Sciatic nerve (tissue), 2 donors: ENCODE results near the gene PRDM16. TPM values are rescaled to one million over a fixed set of nuclear protein-coding genes. Genes with fewer than 3 reads are reported as not detected.
A peak's percentile ranks its signal among the peaks of the same experiment; 100 is the strongest.

Source experiments
- ATAC-seq: fragments of 200-7000 bp; cut with Tn5 transposase; one replicate; pipeline ENCODE4 v1.9.1; 2020; ENCODE audit warnings: mild to moderate bottlenecking, moderate library complexity
- DNase-seq: peaks from one replicate; pipeline ENCODE4 v3.0.0-alpha.2; 2020; ENCODE audit warnings: low spot score
- intact Hi-C: fragments of 100-400 bp; cut with DNase I; formaldehyde crosslinking; loops from one replicate; pipeline ENCODE4 v1.14.2; 2022
- total RNA-seq: library from RNA; stranded (reverse); fragmentation: NEBNext Ultra II Directional; extraction: Animal tissue kit (Norgen Biotek cat#: 25700); gene quantifications from one replicate; pipeline ENCODE4 v1.2.1, GENCODE V29; 2021
- donor health status: DM: no; HTN: no; CAD: no.
- donor health status: DM: no; HTN: no; CAD: no.

The PRDM16 gene
- total RNA-seq, 1 donor from 2014 or later: 31.3 TPM

DNA sequence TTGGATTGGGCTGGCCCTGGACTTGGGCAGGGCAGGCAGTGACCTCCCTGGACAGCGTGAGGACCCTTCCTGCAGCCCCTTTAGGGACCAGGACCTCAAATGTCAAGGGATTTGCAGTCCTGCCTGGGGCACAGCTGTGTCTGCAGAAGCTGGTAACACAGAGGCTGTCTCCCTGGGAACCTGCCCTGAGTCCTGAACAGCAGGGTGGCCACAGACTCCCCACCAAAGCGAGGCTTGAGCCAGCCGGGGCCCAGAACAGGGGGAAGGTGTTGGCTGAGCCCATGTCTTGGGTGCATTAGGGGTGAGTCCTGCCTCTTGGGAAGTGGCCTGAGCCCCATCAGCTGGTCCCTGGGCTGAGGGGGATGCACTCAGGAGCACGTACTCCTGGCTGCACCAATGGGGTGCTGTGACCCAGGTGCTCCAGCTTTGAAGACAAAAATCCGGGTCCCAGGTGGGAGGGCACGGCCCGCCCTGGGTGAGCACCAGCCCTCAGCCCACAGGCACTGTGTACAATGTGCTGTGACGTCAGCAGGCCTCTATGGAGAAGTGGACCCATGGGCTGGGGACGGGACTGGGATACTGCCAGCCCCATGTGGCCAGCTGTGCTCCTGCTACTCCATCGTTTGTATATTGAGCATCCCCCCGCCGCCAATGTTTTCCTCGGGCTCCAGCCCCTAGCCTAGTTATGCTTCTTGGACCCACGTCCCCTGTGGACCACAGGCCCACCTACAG, 313.5 kb downstream of the PRDM16 start:
- intact Hi-C loops: no loop called here
- DNase-seq (no peak), ATAC-seq (no peak)

- intact Hi-C loops: no loop called here
- no peak for DNase-seq
- no peak for ATAC-seq
Observed at GRCh38 chr1:3383679-3384078, 314.7 kb downstream of the PRDM16 start.

DNA sequence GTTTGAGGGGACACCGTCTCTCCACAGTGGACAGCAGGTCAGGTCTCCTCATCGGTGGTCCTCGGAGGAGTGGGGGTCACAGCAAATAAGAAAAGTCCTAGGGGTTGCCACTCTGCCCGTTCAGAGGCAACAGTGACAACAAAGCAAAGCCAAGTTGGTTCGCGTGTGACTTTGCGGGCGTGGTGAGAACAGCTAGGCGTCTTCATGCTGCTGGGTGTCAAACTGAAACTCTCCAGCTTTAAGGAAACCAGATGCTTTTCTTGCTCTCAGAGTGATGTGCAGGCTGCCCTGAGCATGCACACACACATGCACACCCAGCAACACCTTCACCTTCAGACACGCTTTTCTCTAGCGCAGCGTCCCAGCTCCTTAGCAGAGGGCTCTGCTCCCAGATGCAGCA, 315.4 kb downstream of the PRDM16 start:
- DNase-seq (no peak), ATAC-seq (no peak)
- intact Hi-C loops: no loop called here

- no peak for ATAC-seq
- intact Hi-C loops: no loop called here
- DNase-seq: no peak
Observed at GRCh38 chr1:3386205-3387002, 317.4 kb downstream of the PRDM16 start.

DNA sequence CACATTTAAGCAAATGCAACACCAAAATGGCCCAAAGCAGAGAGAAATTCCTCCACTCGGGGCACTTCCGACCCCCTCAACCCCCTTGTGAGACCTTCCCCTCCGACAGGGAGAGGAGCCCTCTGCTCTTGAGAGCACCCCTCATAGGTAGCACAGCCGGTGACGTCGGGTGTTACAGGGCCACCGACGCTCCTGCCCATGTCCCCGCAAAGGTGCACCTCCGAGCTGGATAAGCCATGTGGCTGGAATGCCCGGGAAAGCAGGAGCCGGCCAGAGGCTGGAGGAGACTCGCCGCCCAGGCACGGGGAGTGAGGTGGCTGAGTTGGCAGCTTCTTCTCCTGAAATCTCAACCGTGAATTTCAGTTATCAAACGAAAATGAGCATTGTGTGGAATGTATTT, 318.4 kb downstream of the PRDM16 start:
- intact Hi-C loops: no loop called here
- DNase-seq: no peak
- ATAC-seq: no peak

GRCh38 chr1:3389093-3389833, 320.3 kb downstream of the PRDM16 start:
- DNase-seq (no peak), ATAC-seq (no peak)
- intact Hi-C loops: no loop called here

DNA sequence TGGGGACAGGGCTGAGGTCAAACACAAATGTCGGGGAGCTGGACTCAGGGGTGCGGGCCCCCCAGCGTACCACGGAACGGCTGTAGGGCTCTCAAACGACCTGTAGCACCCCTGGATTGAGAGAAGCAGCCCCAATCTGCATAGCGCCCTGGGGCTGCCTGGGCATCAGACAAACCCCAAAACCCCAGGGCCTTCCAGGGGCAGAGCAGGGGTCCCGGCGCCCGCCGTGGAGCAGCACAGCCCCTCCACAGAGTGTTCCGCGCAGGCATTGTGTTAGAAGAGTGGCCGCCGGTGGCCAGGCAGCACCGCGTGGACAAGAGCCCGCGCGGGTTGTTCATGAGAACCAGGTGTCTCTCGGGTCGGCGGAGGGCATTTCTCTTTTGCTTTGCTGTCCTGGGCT, 321.3 kb downstream of the PRDM16 start:
- intact Hi-C loops: no loop called here
- ATAC-seq (no peak), DNase-seq (no peak)

DNA sequence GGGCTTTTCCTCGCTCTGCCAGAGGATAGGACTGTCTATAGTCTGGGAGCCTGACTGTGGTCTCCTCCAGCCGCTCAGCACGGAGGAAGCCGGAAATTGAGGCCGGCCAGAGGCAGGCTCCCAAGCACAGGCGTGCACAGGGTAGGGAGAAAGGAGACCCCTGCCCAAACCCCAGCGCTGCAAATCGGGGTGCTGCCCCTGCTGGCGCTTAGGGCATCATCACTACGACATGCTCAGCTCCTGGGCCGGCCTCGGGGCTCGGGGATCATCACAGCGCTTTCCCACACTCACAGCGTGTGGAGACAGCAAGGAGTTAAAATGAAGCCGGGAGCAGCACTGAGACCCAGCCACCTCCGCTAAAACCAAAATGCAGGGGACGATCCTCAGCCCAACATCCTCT, 322.7 kb downstream of the PRDM16 start:
- intact Hi-C loops: no loop called here
- no peak for ATAC-seq
- no peak for DNase-seq

- intact Hi-C loops: no loop called here
- DNase-seq: no peak
Observed at GRCh38 chr1:3393024-3393986, 324.3 kb downstream of the PRDM16 start.

DNA sequence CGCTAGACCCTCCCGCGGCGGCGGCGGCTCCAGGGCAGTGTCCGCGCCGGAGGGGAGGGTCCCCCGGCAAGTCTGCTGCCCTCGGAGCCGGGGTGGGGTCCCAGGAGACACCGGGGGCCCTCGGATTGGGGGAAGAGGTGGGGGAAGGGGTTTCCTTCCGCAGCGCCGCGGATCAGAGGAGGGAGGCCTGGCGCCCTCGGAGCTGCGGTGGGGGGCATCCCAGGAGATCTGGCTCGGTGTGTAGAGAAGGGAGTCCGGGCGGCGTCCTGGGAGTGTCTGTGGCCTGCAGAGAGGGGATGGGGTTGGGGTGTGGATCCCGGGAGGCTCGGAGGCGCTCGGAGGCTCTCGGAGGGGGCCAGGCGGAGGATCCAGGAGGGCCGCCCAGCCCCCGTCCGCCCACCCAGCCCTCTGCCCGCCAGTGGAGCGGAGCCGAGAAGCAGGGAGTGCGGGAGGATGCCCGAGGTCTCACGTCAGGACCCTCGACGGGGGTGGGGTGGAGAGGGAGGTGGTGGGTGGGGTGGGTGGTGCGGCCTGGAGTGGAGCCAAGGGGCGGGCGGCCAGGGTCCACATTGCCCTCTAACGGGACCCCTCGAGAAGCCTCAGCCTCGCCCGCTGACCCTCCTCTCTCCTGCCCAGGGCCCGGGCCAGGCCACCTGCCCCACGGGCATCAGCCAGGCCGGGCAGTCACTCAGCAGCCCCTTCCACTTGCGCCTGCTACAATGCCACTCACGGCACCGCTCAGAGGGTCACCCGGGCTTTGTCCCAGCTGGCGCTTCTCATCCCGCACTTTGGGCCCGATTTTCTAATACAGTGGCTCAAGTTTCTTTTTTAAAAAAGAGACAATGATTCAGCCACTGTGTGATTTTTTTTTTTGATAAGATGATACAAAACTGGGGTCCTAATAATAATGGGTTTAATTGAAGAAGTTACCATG, 325.3 kb downstream of the PRDM16 start:
- peak; percentile 20 for ATAC-seq
- intact Hi-C loops: no loop called here
- DNase-seq: no peak

More at GRCh38 chr1:3393024-3393986, 324.3 kb downstream of the PRDM16 start:
- peak; percentile 32 for ATAC-seq

DNA sequence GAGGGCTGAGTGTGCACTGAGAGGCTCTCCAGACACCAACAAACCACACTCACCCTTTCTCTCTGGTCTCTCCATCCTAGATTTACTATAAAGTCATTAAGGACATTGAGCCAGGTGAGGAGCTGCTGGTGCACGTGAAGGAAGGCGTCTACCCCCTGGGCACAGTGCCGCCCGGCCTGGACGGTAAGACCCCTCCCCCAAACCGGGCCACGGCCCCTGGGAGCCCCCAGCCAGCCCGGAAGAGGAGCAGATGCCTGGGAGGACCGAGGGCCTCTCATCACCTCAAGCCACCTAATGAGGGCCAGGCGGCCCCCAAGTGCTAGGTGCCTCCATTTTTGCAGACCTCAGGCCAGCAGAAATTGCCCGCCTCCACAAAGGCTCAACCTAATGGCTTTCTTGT, 327.4 kb downstream of the PRDM16 start:
- DNase-seq: no peak
- intact Hi-C loops: no loop called here
- no peak for ATAC-seq

GRCh38 chr1:3397311-3397710, 328.3 kb downstream of the PRDM16 start:
- intact Hi-C loops: no loop called here
- no peak for ATAC-seq
- no peak for DNase-seq

DNA sequence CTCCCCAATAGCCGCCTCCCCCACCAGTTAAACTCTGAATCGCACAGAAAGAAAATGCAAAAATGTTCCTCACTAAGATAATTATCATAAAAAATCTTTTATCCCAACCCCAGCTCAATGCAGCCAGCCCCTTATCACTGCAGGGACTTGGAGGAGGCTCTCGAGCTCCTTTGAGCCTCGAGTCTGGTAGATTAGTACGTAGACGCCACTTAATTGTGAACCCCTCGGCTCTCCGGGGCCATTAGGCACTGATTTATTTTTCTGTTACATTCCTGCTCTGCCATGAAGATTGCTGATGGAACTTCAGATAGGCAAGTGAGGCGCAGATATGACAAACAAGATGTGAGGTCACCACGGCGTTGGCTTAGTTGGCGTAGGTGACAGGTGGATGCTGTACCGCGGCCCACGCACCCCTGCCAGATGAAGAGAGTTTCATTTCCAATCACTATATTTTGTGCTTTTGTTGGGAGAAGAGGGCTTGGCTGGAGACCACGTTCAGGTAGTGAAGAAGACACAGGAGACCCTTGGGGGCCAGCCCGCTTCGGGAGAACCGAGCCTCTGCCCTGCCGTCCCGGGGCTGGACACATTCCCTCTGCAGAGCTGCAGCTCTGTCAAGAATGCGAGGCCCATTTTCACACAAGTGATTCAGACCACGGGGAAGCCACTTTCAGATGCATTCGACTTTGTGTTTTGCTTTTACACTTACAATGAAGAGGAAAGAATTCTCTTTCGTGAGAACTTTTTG, 329.6 kb downstream of the PRDM16 start:
- DNase-seq: no peak
- intact Hi-C loops: no loop called here
- no peak for ATAC-seq

- ATAC-seq (peak; percentile 71), DNase-seq (no peak)
- intact Hi-C loops: no loop called here
Observed at GRCh38 chr1:3399732-3400131, 330.7 kb downstream of the PRDM16 start.

GRCh38 chr1:3401585-3402257, 332.7 kb downstream of the PRDM16 start:
- intact Hi-C loops: no loop called here
- ATAC-seq (no peak), DNase-seq (no peak)

- intact Hi-C loops: no loop called here
- ATAC-seq: no peak
- DNase-seq: no peak
Observed at GRCh38 chr1:3402258-3403010, 333.4 kb downstream of the PRDM16 start.
